GM21515 (cell line): ENCODE results near the gene GAL3ST2.
"Not testable (repeated sequence)": the region's sequence is repeated elsewhere in the genome, so short reads cannot be mapped to it uniquely, and the experiment has no call there.

ENCODE experiments used
- ATAC-seq: cut with Tn5 transposase; IDR thresholded peaks from one replicate; pipeline ENCODE4 v1.9.1; 2021; ENCODE audit not compliant: unreplicated experiment

GAL3ST2 gene

GRCh38 chr2:241791385-241791784 is 14.8 kb downstream of the GAL3ST2 start:
- ATAC-seq = not testable (repeated sequence)

DNA sequence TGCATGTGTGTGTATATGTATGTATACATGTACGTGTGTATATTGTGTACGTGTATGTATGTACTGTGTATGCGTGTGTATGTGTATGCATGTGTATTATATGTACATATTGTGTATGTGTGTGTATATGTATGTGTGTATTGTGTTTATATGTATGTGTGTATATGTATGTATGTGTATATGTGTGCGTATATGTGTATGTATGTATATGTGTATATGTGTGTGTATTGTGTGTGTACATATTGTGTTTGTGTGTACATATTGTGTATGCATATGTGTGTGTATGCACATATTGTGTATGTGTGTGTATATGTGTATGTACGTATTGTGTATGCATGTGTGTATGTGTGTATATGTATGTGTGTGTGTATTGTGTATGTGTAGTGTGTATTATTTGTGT is 16.8 kb downstream of the GAL3ST2 start:
- no peak for ATAC-seq

DNA sequence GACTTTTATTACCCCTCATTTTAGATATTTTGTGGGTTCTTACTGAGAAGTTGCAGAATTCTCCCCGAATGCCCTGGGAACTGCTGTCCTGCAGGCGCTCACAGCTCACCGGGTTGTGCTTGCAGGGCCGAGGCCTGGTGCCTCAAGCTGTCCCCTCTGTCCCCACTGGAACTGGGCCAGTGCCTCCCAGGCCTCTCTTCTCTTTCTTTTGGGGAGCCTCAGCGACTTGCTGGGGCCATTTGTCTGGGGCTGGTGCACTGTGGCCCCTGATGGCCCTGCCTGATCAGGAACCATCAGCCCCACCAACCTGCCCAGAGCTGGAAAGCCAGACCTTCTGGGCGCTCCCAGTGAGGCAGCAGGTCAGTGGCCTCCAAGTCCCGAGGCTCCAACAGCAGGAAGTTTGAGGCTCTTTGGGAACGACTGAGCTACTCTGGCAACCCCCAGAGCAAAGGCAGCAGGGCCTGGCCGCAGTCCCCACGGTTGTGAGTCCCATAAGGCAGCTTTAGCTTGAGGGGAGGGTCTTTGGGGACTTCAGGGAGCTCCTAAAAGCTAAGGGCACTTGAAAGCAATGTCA is 17.7 kb downstream of the GAL3ST2 start:
- ATAC-seq = no peak

- no peak for ATAC-seq
Observed at GRCh38 chr2:241795021-241795999, 18.7 kb downstream of the GAL3ST2 start.

DNA sequence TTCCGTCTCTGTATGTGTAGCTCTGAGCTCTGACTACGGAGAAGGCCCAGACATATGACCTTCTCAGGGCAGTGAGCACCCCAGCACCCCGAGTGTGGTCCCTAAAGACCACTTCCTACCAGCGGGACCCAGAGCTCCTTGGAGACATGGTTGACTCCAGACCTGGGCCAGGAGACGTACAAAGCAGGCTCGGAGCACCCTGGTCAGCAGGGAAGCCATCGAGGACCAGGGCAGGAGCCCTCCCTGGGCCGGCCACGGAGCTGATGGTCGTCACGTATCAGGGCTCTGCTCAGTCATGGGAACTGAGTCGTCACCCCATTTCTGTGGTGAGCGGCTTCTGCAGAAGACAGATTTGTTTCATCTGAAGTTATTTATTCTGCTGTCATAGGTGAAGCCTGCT is 19.6 kb downstream of the GAL3ST2 start:
- no peak for ATAC-seq

- ATAC-seq = no peak
Observed at GRCh38 chr2:241796610-241797138, 20.1 kb downstream of the GAL3ST2 start.

- no peak for ATAC-seq
Observed at GRCh38 chr2:241797441-241798080, 20.9 kb downstream of the GAL3ST2 start.

- no peak for ATAC-seq
Observed at GRCh38 chr2:241798081-241798630, 21.5 kb downstream of the GAL3ST2 start.

DNA sequence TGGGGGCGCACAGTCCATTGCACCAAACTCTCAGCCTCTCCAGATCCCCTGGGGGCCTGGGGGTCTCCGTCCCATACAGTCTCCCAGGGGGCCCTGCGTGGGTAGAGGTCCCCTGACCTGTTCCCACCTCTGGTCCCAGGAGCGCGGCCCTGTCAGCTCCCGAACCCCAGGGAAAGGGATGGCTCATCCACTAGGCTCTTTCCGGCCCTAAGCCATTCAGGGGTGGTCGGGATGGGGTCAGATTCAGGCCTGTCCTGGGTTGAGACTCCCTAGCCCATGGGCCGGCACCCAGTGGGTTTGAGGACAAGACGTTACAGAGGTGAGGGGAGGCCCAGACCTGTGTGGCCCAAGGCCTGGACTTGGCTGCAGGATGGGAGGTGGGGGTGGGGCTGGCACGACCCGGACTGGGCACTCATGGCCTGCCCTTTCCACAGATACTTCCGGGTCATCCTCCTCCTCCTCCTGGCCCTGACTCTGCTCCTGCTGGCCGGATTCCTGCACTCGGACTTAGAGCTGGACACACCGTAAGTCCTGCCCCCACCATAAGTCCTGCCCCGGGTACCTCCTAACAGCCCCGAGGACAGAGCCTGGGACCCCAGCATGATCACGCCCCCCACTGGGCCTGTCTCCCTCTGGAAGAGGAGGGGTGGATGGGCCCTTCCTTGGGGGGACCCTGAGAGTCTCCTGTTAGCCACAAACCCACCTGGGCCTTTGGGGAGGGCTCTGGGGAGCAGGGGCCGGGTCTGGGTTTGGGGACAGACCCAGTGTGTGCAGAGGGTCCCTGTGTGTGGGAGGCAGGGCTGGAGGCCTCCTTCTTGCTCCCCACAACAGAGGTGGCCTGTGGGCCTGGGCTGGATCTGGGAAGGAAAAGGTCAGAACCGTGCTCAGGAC is 22.3 kb downstream of the GAL3ST2 start:
- no peak for ATAC-seq

GRCh38 chr2:241799522-241800197 is 23.0 kb downstream of the GAL3ST2 start:
- ATAC-seq = no peak

DNA sequence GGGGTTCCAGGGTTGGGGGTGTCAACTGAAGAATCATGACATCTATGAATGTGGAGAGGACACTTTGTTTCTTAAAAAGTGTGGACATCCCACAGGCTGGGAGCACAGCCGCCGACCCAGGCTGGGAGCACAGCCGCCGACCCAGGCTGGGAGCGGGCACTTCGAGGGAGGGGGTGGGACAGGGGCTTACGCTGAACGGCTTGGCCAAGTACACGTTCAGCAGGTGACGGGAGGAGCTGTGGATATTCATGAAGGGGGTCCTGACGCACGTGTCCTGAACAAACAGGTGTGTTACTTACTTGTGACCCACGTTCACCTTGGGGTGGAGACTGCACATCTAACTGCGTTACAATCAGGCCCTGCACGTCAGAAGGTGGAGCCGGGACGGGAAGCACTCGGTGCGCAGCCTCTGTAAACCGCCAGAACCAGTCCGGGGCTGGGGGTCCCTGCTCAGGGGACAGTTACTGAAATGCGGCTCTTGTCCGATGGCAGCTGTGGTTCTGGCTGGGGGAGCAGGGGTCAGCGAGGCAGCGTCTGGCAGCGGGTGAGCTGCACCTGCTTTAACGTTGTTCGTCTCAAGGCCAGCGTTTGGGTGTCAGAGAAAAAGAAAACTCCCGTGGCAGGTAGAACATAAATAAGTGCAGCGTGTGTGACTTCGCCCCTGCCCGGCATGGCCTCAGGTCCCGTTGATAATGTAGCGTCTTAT is 23.7 kb downstream of the GAL3ST2 start:
- not testable (repeated sequence) for ATAC-seq

DNA sequence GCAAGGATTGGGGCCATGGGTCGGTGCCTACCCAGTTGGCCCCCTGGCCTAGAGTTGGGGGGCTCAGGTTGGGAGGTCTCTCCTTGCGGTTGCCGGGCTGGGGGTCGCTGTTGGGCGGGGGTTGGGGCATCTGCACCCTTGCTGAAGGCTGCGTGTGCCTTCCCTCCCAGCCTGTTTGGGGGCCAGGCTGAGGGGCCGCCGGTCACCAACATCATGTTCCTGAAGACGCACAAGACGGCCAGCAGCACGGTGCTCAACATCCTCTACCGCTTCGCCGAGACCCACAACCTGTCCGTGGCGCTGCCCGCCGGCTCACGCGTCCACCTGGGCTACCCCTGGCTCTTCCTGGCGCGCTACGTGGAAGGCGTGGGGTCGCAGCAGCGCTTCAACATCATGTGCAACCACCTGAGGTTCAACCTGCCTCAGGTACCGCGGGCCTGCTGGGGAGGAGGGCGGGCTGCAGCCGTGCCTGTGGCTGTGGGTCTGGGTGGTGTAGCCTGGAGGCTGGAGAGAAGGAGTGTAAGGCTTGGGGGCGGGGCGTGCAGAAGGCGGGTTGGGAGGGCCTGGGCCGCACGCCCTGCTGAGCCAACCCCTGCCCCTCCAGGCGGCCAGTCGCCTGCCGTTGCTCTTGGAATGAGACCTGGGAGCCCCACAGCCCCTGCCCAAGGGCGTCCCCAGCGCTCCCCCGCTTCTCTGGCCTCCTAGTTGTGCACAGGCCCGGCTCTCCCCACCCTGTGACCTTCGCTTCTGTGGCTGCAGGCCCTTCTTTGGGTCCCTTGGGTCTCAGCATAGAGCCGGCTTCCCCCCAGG is 25.2 kb downstream of the GAL3ST2 start:
- no peak for ATAC-seq

- ATAC-seq = no peak
Observed at GRCh38 chr2:241802421-241803318, 26.0 kb downstream of the GAL3ST2 start.

- no peak for ATAC-seq
Observed at GRCh38 chr2:241803387-241804325, 27.0 kb downstream of the GAL3ST2 start.

DNA sequence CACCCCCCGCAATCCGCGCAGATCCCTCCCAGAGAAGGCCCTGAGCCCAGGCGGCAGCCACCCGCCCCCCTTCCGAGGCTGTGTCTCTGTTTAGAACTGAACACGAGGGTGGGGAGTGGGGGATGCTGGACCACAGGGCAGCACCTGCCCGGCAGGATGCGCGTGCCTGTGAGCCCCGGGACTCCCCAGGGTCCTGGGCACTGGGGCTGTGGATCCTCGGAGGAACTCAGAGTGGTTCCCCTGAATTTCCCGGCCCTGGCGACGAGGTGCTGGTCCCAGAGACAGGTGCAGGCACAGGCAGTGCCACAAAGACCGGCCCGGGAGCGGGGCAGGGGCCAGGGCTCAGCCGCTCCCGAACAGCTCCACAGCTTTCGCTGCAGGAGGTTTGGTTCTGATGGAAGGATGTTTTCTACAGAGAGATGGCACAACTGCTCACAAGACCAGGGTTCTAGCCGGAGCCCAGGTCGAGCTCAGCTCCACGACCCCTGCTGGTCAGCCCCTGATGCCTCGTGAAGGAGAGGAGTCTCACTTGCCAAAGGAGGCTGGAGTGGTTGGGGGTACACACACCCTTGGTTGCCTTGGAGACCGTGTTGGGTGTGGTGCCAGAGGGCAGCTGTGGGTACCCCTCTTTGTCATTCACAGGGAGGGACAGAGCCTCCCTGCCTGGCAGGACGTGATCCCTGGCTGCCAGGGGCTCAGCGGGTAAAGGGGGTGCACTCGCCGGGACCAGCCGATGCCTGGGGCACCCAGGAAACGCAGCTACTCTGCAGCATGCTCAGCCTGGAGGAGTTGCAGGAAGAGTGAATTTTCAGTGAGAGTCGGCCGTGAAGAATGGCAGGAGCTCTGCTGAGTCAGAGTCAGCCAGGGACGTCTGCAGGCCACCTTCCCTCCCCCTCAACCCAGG is 28.0 kb downstream of the GAL3ST2 start:
- ATAC-seq = no peak
